D721Med (cell line): ENCODE results near the gene TJP3.
A peak's percentile ranks its signal among the peaks of the same experiment; 100 is the strongest.
"Not testable (repeated sequence)": the region's sequence is repeated elsewhere in the genome, so short reads cannot be mapped to it uniquely, and the experiment has no call there.

Experiments used
- DNase-seq: peaks from one replicate; pipeline ENCODE4 v3.0.0; 2011; ENCODE audit warnings: low spot score; ENCODE audit not compliant: insufficient read length
- FAIRE-seq: peaks from 2 replicates; lab custom pipeline; 2011; peaks lifted over from hg19 to GRCh38; lab: Jason Lieb, UNC
- CTCF ChIP-seq: IDR thresholded peaks from 2 replicates; pipeline ENCODE4 v1.5.1; 2012; ENCODE audit warnings: mild to moderate bottlenecking, control low read depth; ENCODE audit not compliant: insufficient read depth; ENCODE audit errors: missing control alignments

TJP3 gene

DNA sequence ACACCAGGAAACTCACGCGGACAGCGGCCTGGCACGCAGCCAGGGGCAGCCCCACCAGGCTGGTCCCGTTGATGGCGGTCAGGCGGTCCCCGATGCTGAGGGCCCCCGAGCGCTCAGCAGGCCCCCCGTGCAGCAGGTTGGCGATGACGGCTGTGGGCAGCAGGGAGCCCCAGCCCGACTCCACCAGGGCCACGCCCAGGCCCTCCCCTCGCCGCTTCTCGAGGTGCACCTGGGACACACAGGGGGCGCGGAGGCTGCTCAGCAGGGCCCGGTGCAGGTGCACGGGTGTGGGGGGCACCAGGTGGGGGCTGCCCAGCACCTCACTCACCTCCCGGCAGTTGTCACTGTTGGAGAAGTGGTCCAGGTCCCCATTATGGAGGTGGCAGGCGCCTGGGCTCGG lies 44.3 kb downstream of the TJP3 start:
- no peak for TF ChIP-seq CTCF
- DNase-seq (no peak), FAIRE-seq (no peak)

GRCh38 chr19:3753631-3754410 lies 45.6 kb downstream of the TJP3 start:
- FAIRE-seq (no peak), DNase-seq (no peak)
- TF ChIP-seq CTCF, result no peak

- DNase-seq, FAIRE-seq: not testable (repeated sequence)
Measured at GRCh38 chr19:3757705-3758104, 49.5 kb downstream of the TJP3 start.

- not testable (repeated sequence) for DNase-seq, FAIRE-seq
Measured at GRCh38 chr19:3758297-3758696, 50.1 kb downstream of the TJP3 start.

- FAIRE-seq (no peak), DNase-seq (no peak)
- TF ChIP-seq CTCF, result no peak
Measured at GRCh38 chr19:3759482-3760254, 51.5 kb downstream of the TJP3 start.

DNA sequence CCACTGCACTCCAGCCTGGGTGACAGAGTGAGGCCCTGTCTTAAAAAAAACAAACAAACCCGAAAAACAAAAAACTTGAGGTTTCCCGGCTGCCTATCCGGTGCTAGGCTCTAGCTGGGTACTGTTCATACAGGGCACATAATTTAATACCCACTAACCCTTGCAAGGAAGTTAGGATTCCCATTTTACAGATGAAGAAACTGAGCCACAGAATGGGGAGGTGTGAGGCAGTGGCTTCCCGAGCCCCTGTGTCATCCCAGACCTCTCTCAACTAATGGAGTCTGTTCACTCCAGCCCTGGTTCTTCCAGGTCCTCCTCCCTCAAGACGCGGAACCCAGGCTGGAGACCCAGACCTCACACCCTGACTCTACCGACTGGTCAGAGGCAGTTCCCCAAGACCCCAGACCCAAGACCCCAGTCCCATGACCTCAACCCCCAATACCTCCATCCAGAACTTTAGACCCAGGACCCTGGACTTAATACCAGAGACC lies 52.7 kb downstream of the TJP3 start:
- FAIRE-seq, result no peak
- DNase-seq, result no peak
- no peak for TF ChIP-seq CTCF

- peak; percentile 73 for TF ChIP-seq CTCF
- FAIRE-seq (no peak), DNase-seq (peak; percentile 90)
Measured at GRCh38 chr19:3761382-3762129, 53.4 kb downstream of the TJP3 start, which contains the start of gene APBA3. Gene APBA3 (minus strand): TSS chr19:3761692. CDS start chr19:3760264, 1,428 bp downstream.
